Smooth muscle cell (in vitro differentiated cells): ENCODE measurements around the gene CTLA4. TPM values are rescaled to one million over a fixed set of nuclear protein-coding genes. Genes with fewer than 3 reads are reported as not detected.

ENCODE experiments used
- DNase-seq: peaks from one replicate; lab custom pipeline; 2025; ENCODE audit not compliant: unreplicated experiment; lab: John Stamatoyannopoulos, UW
- H2AFZ ChIP-seq: fragments of 200-600 bp; sonication (generic); 2 replicates; pipeline ENCODE4 v1.6.0; 2016; ENCODE audit warnings: antibody characterized with exemption, low read depth, mild to moderate bottlenecking
- H3F3A ChIP-seq: fragments of 200-600 bp; sonication (generic); 2 replicates; pipeline ENCODE4 v1.6.0; 2017; ENCODE audit warnings: antibody characterized with exemption, low read depth
- H3K27ac ChIP-seq: fragments of 200-600 bp; sonication (generic); 2 replicates; pipeline ENCODE4 v1.5.1; 2016; ENCODE audit warnings: low read depth, mild to moderate bottlenecking
- H3K27me3 ChIP-seq: fragments of 200-600 bp; sonication (generic); 2 replicates; pipeline ENCODE4 v1.6.1; 2016; ENCODE audit warnings: low read depth, mild to moderate bottlenecking
- H3K36me3 ChIP-seq: fragments of 200-600 bp; sonication (generic); 2 replicates; pipeline ENCODE4 v1.5.1; 2016; ENCODE audit warnings: low read depth
- H3K4me1 ChIP-seq: fragments of 200-600 bp; sonication (generic); 2 replicates; pipeline ENCODE4 v1.5.1; 2016; ENCODE audit warnings: low read depth
- H3K4me2 ChIP-seq: fragments of 200-600 bp; sonication (generic); 2 replicates; pipeline ENCODE4 v1.6.0; 2016; ENCODE audit warnings: mild to moderate bottlenecking
- H3K4me3 ChIP-seq: fragments of 200-600 bp; sonication (generic); 2 replicates; pipeline ENCODE4 v1.5.1; 2016; ENCODE audit warnings: mild to moderate bottlenecking
- H3K79me2 ChIP-seq: fragments of 200-600 bp; sonication (generic); 2 replicates; pipeline ENCODE4 v1.6.0; 2016; ENCODE audit warnings: low read depth, mild to moderate bottlenecking
- H3K9ac ChIP-seq: fragments of 200-600 bp; sonication (generic); 2 replicates; pipeline ENCODE4 v1.6.0; 2016; ENCODE audit warnings: low read depth
- H3K9me3 ChIP-seq: fragments of 200-600 bp; sonication (generic); replicated peaks from 2 replicates; pipeline ENCODE4 v1.5.1; 2016; ENCODE audit warnings: low read depth
- H4K20me1 ChIP-seq: fragments of 200-600 bp; sonication (generic); 2 replicates; pipeline ENCODE4 v1.6.0; 2016; ENCODE audit warnings: low read depth
- WGBS: methylation state at CpG from one replicate; pipeline ENCODE4 v1.1.7; 2016; ENCODE audit warnings: low lambda C conversion rate; 5-methylcytosine and 5-hydroxymethylcytosine counted together
- polyA plus RNA-seq: library from polyadenylated mRNA; unstranded; fragments of >200 nt; fragmentation: Nextera tagmentation; extraction: Ambion mirVana; gene quantifications from 2 replicates; pipeline ENCODE4 v1.2.1, GENCODE V29; 2016
- total RNA-seq: library from RNA; depleted of rRNA; stranded (reverse); fragments of >200 nt; gene quantifications from 2 replicates; pipeline ENCODE4 v1.2.3, GENCODE V29; 2014
- TF ChIP-seq, protein P1 (sequence below): fragments of 200-600 bp; sonication (generic); IDR thresholded peaks from 2 replicates; pipeline ENCODE4 v1.5.1; 2017; ENCODE audit warnings: borderline replicate concordance, mild to moderate bottlenecking, antibody characterized with exemption; ENCODE audit not compliant: insufficient read depth, poor library complexity, severe bottlenecking

CTLA4 gene
- total and polyA plus RNA-seq, 2 experiments from 2014 or later = not detected

DNA sequence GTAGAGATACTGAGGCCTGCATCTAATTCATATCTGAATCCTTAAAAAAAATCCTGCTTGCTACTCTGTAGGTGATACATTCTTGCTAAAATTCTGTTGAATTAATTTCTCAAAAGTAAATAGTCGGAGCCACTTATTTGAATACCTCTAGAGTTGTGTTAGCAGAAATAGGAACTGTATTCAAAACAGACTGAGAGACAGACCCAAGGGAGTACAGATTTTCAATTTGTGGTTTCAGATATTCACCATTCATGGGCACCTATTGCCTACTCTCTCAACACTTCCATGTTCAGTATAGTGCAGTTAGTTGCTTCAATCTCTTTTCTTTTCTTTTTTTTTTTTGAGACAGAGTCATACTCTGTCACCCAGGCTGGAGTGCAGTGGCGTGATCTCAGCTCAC lies 46.6 kb upstream of the CTLA4 start:
- H3K4me1 ChIP-seq = no peaks in the 10 kb centered on the region
- no peak overlapping the region for H3K4me3 ChIP-seq
- WGBS = 93% methylated on average over 2 of the region's 2 CpGs
- H3K9me3 ChIP-seq = no peaks in the 10 kb centered on the region
- no peak overlapping the region for H3K4me2 ChIP-seq
- no peak overlapping the region for H2AFZ ChIP-seq
- H3K27ac ChIP-seq = no peak overlapping the region
- peaks cover 19% of the 10 kb centered on the region for H3K27me3 ChIP-seq
- DNase-seq = no peak
- no peaks in the 10 kb centered on the region for H4K20me1 ChIP-seq
- no peaks in the 10 kb centered on the region for H3K79me2 ChIP-seq
- no peaks in the 10 kb centered on the region for H3F3A ChIP-seq
- TF ChIP-seq, protein P1, sequence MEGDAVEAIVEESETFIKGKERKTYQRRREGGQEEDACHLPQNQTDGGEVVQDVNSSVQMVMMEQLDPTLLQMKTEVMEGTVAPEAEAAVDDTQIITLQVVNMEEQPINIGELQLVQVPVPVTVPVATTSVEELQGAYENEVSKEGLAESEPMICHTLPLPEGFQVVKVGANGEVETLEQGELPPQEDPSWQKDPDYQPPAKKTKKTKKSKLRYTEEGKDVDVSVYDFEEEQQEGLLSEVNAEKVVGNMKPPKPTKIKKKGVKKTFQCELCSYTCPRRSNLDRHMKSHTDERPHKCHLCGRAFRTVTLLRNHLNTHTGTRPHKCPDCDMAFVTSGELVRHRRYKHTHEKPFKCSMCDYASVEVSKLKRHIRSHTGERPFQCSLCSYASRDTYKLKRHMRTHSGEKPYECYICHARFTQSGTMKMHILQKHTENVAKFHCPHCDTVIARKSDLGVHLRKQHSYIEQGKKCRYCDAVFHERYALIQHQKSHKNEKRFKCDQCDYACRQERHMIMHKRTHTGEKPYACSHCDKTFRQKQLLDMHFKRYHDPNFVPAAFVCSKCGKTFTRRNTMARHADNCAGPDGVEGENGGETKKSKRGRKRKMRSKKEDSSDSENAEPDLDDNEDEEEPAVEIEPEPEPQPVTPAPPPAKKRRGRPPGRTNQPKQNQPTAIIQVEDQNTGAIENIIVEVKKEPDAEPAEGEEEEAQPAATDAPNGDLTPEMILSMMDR = no peak
- H3K36me3 ChIP-seq = no peaks in the 10 kb centered on the region
- no peak overlapping the region for H3K9ac ChIP-seq

DNA sequence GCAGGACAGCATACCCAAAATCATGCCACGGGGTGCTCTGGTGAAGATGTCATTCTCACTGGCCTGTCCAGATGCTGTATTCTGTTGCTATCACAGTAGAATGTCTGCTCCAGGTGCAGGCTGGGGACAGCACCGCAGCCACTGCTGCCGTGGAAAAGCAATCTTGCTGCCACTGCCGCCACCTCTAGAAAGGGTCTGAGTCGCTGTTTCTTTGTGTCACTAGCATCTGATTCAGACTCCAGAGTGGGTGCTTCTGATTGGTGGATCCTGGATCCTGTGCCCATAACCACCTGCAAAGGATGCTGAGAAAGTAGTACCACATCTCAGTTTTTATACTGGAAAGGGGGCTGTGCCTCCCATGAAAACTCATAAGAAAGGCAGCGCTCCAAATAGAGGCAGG lies 45.3 kb upstream of the CTLA4 start:
- Histone ChIP-seq H3K4me3 (no peak overlapping the region), H3K27ac (no peak overlapping the region), H3K36me3 (no peaks in the 10 kb centered on the region), H3K9ac (no peak overlapping the region), H3K4me2 (no peak overlapping the region), H3F3A (no peaks in the 10 kb centered on the region), H3K79me2 (no peaks in the 10 kb centered on the region), H4K20me1 (no peaks in the 10 kb centered on the region), H3K4me1 (no peaks in the 10 kb centered on the region), H3K27me3 (peaks cover 7% of the 10 kb centered on the region), H3K9me3 (no peaks in the 10 kb centered on the region), H2AFZ (no peak overlapping the region)
- TF ChIP-seq, protein P1 = no peak
- no peak for DNase-seq
- WGBS = 88% methylated on average over 6 of the region's 6 CpGs

DNA sequence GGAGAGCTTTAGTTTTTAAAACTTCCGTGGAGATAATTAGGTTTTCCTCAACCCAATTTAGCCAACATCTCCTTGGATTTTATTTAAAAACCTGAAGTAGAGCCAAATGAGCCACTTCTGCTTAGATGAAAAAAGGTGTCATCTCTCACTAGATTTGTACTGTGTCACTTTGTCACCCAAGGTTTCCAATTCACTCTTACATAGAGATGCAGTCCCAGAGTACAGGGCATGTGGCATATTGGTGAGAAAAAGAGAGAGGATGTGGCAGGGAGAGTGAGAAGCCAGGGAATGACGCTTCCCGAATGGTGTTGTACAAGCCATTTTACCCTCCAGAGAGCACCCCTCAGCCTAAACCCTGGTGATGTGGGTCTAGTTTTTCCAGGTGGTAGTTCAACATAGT lies 44.4 kb upstream of the CTLA4 start:
- H4K20me1 ChIP-seq = no peaks in the 10 kb centered on the region
- no peak overlapping the region for H3K9ac ChIP-seq
- H2AFZ ChIP-seq = no peak overlapping the region
- TF ChIP-seq, protein P1 = no peak
- H3K4me3 ChIP-seq = no peak overlapping the region
- no peaks in the 10 kb centered on the region for H3K36me3 ChIP-seq
- no peaks in the 10 kb centered on the region for H3K4me1 ChIP-seq
- no peaks in the 10 kb centered on the region for H3F3A ChIP-seq
- WGBS = 89% methylated on average over 3 of the region's 3 CpGs
- no peaks in the 10 kb centered on the region for H3K79me2 ChIP-seq
- no peak overlapping the region for H3K27ac ChIP-seq
- DNase-seq = no peak
- no peaks in the 10 kb centered on the region for H3K27me3 ChIP-seq
- no peak overlapping the region for H3K4me2 ChIP-seq
- H3K9me3 ChIP-seq = no peaks in the 10 kb centered on the region

DNA sequence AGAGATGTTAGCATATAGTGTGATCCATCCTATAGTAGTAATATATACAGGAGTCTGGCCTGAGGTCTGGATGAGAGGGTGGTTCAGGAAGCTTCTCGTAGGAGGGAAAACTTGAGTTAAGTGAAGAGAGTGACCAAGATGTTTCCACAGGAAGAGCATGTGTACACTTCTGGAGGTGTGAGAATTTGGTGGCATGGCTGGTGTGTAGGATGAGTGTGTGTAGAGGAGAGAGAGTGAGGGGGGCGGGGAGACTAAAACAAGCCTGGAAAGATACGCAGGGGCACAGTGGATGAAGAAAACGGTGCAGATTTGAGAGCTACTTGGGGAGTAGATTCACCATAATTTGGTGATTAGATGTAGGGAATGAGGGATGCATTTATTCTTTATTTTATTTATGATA lies 43.5 kb upstream of the CTLA4 start:
- no peaks in the 10 kb centered on the region for H3K27me3 ChIP-seq
- no peaks in the 10 kb centered on the region for H3K4me1 ChIP-seq
- no peak overlapping the region for H3K9ac ChIP-seq
- H3K4me3 ChIP-seq = no peak overlapping the region
- no peak overlapping the region for H3K4me2 ChIP-seq
- H3F3A ChIP-seq = no peaks in the 10 kb centered on the region
- H4K20me1 ChIP-seq = no peaks in the 10 kb centered on the region
- H3K27ac ChIP-seq = no peak overlapping the region
- TF ChIP-seq, protein P1 = no peak
- H3K9me3 ChIP-seq = no peaks in the 10 kb centered on the region
- no peak overlapping the region for H2AFZ ChIP-seq
- H3K36me3 ChIP-seq = no peaks in the 10 kb centered on the region
- no peak for DNase-seq
- WGBS = 76% methylated on average over 4 of the region's 4 CpGs
- H3K79me2 ChIP-seq = no peaks in the 10 kb centered on the region
